ENCODE results near the gene CAPN14. TPM values are rescaled to one million over a fixed set of nuclear protein-coding genes. Genes with fewer than 3 reads are reported as not detected.

CAPN14 gene
- total RNA-seq, 1 experiment from 2014 or later, result 0.13 TPM

DNA sequence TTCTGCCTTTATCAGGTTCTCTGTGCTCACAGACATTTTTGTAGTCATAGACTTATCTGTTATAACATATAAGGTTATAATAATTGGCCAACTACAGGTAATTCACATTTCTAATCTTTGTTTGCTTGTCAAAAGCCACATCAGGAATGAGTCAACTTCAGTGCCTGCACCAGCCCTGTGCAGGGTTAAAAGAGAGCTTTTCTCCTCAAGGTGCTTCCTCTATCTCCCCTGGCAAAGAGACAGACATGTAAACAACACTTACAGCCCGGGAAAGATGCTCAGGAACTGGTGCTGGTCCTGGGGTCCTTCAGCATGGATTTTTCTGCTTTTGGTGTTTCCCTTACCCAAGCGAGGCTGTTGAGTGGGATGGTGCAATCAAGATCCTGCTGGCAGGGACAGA lies 9.0 kb upstream of the CAPN14 start:
- H3K27ac ChIP-seq (ENCODE audit: low read depth, low read length, poor library complexity, severe bottlenecking), result no peak overlapping the region
- BruUV-seq (replicated peaks), result no TSS peak
- no peaks in the 10 kb centered on the region for H3K36me3 ChIP-seq (ENCODE audit: insufficient read depth, low read length, poor library complexity, severe bottlenecking)
- no peaks in the 10 kb centered on the region for H3K4me1 ChIP-seq (ENCODE audit: insufficient read depth, low read length, poor library complexity, severe bottlenecking)
- intact Hi-C loops (cut with micrococcal nuclease; ENCODE audit: unreplicated experiment), result no loop called here
- TF ChIP-seq EZH2 (IDR thresholded peaks at IDR 0.05; ENCODE audit: borderline replicate concordance, low read depth, low read length, poor library complexity, severe bottlenecking), result no peak
- ChIA-PET CTCF (no interaction called here), POLR2A (ENCODE audit: low non-redundant PET) (no interaction called here)
- peaks cover 60% of the 10 kb centered on the region for H3K27me3 ChIP-seq (replicated peaks; ENCODE audit: insufficient read depth, low read depth, low read length, poor library complexity)
- DNase-seq (ENCODE audit: low spot score), result no peak
- H3K9me3 ChIP-seq (ENCODE audit: low read depth, low read length, poor library complexity, severe bottlenecking), result no peaks in the 10 kb centered on the region
- no peak overlapping the region for H3K4me3 ChIP-seq (ENCODE audit: low read depth, low read length, poor library complexity, severe bottlenecking)

DNA sequence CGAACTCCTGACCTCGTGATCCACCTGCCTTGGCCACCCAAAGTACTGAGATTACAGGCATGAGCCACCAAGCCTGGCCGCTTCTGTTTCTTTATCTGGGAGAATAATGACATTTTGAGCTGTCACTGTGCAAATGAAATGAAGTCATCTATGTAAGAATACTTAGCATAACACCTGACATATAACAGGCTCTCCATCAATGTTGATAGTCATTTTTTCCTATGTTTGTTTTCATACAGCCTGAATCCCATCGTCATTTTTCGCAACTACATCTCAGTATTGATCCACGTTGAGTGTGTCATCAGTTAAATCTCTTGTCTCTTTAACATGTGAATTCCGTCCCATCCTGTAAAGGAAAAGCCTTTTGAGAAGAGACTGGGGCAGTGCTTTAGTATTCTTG lies 6.4 kb upstream of the CAPN14 start:
- Histone ChIP-seq H3K36me3 (ENCODE audit: insufficient read depth, low read length, poor library complexity, severe bottlenecking) (no peaks in the 10 kb centered on the region), H3K9me3 (ENCODE audit: low read depth, low read length, poor library complexity, severe bottlenecking) (no peaks in the 10 kb centered on the region), H3K4me1 (ENCODE audit: insufficient read depth, low read length, poor library complexity, severe bottlenecking) (no peaks in the 10 kb centered on the region), H3K27ac (ENCODE audit: low read depth, low read length, poor library complexity, severe bottlenecking) (no peak overlapping the region), H3K4me3 (ENCODE audit: low read depth, low read length, poor library complexity, severe bottlenecking) (no peak overlapping the region), H3K27me3 (replicated peaks; ENCODE audit: insufficient read depth, low read depth, low read length, poor library complexity) (peaks cover 56% of the 10 kb centered on the region)
- TF ChIP-seq, protein P1, sequence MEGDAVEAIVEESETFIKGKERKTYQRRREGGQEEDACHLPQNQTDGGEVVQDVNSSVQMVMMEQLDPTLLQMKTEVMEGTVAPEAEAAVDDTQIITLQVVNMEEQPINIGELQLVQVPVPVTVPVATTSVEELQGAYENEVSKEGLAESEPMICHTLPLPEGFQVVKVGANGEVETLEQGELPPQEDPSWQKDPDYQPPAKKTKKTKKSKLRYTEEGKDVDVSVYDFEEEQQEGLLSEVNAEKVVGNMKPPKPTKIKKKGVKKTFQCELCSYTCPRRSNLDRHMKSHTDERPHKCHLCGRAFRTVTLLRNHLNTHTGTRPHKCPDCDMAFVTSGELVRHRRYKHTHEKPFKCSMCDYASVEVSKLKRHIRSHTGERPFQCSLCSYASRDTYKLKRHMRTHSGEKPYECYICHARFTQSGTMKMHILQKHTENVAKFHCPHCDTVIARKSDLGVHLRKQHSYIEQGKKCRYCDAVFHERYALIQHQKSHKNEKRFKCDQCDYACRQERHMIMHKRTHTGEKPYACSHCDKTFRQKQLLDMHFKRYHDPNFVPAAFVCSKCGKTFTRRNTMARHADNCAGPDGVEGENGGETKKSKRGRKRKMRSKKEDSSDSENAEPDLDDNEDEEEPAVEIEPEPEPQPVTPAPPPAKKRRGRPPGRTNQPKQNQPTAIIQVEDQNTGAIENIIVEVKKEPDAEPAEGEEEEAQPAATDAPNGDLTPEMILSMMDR (conservative IDR thresholded peaks at IDR 0.05; ENCODE audit: low read depth, low read length), result no peak
- no peak for TF ChIP-seq EZH2 (IDR thresholded peaks at IDR 0.05; ENCODE audit: borderline replicate concordance, low read depth, low read length, poor library complexity, severe bottlenecking)
- POLR2A ChIA-PET (ENCODE audit: low non-redundant PET), result no interaction called here
- no peak for DNase-seq (ENCODE audit: low spot score)
- CTCF ChIA-PET, result no interaction called here
- BruUV-seq (replicated peaks), result no TSS peak
- intact Hi-C loops (cut with micrococcal nuclease; ENCODE audit: unreplicated experiment), result no loop called here

GRCh38 chr2:31223026-31223425 lies 5.7 kb upstream of the CAPN14 start:
- Histone ChIP-seq H3K4me3 (ENCODE audit: low read depth, low read length, poor library complexity, severe bottlenecking) (no peak overlapping the region), H3K27me3 (replicated peaks; ENCODE audit: insufficient read depth, low read depth, low read length, poor library complexity) (peaks cover 56% of the 10 kb centered on the region), H3K27ac (ENCODE audit: low read depth, low read length, poor library complexity, severe bottlenecking) (no peak overlapping the region), H3K4me1 (ENCODE audit: insufficient read depth, low read length, poor library complexity, severe bottlenecking) (peaks cover 5% of the 10 kb centered on the region), H3K36me3 (ENCODE audit: insufficient read depth, low read length, poor library complexity, severe bottlenecking) (no peaks in the 10 kb centered on the region), H3K9me3 (ENCODE audit: low read depth, low read length, poor library complexity, severe bottlenecking) (no peaks in the 10 kb centered on the region)
- ChIA-PET CTCF (no interaction called here), POLR2A (ENCODE audit: low non-redundant PET) (no interaction called here)
- no peak for DNase-seq (ENCODE audit: low spot score)
- intact Hi-C loops (cut with micrococcal nuclease; ENCODE audit: unreplicated experiment), result no loop called here
- BruUV-seq (replicated peaks), result no TSS peak
- TF ChIP-seq, protein P1 (conservative IDR thresholded peaks at IDR 0.05; ENCODE audit: low read depth, low read length), result no peak
- no peak for TF ChIP-seq EZH2 (IDR thresholded peaks at IDR 0.05; ENCODE audit: borderline replicate concordance, low read depth, low read length, poor library complexity, severe bottlenecking)

GRCh38 chr2:31222071-31222470 lies 4.8 kb upstream of the CAPN14 start:
- H3K36me3 ChIP-seq (ENCODE audit: insufficient read depth, low read length, poor library complexity, severe bottlenecking), result no peaks in the 10 kb centered on the region
- peaks cover 15% of the 10 kb centered on the region for H3K4me1 ChIP-seq (ENCODE audit: insufficient read depth, low read length, poor library complexity, severe bottlenecking)
- no peak overlapping the region for H3K27ac ChIP-seq (ENCODE audit: low read depth, low read length, poor library complexity, severe bottlenecking)
- BruUV-seq (replicated peaks), result no TSS peak
- TF ChIP-seq EZH2 (IDR thresholded peaks at IDR 0.05; ENCODE audit: borderline replicate concordance, low read depth, low read length, poor library complexity, severe bottlenecking), result no peak
- TF ChIP-seq, protein P1 (conservative IDR thresholded peaks at IDR 0.05; ENCODE audit: low read depth, low read length), result no peak
- H3K4me3 ChIP-seq (ENCODE audit: low read depth, low read length, poor library complexity, severe bottlenecking), result no peak overlapping the region
- peaks cover 52% of the 10 kb centered on the region for H3K27me3 ChIP-seq (replicated peaks; ENCODE audit: insufficient read depth, low read depth, low read length, poor library complexity)
- POLR2A ChIA-PET (ENCODE audit: low non-redundant PET), result no interaction called here
- no peak for DNase-seq (ENCODE audit: low spot score)
- intact Hi-C loops (cut with micrococcal nuclease; ENCODE audit: unreplicated experiment), result no loop called here
- CTCF ChIA-PET, result no interaction called here
- H3K9me3 ChIP-seq (ENCODE audit: low read depth, low read length, poor library complexity, severe bottlenecking), result no peaks in the 10 kb centered on the region
